GM13977 (cell line): Measurements from ENCODE around the gene ZNF253.

Experiments used
- DNase-seq: peaks from one replicate; pipeline ENCODE4 v3.0.0; 2012; ENCODE audit warnings: low spot score
- CTCF ChIP-seq: IDR thresholded peaks from 2 replicates; pipeline ENCODE4 v1.5.1; 2012; ENCODE audit warnings: mild to moderate bottlenecking, control low read depth; ENCODE audit not compliant: insufficient read depth; ENCODE audit errors: extremely low read depth, missing control alignments
- in situ Hi-C: fragments of 300-500 bp; cut with MboI; formaldehyde crosslinking; loops from one replicate; pipeline ENCODE4 v1.12.0; 2022; ENCODE audit warnings: low sequenced_read_pairs, low pct_unique_long_range_greater_than_20kb, mixed read lengths, inconsistent platforms; ENCODE audit not compliant: unreplicated experiment

ZNF253 gene

GRCh38 chr19:19937403-19937802, 71.7 kb downstream of the ZNF253 start:
- in situ Hi-C loops = no loop called here
- TF ChIP-seq CTCF = no peak
- no peak for DNase-seq

GRCh38 chr19:19938449-19938848, 72.8 kb downstream of the ZNF253 start:
- TF ChIP-seq CTCF = no peak
- no peak for DNase-seq
- in situ Hi-C loops = no loop called here

- DNase-seq = no peak
- no peak for TF ChIP-seq CTCF
- in situ Hi-C loops = no loop called here
Observed at GRCh38 chr19:19943848-19944582, 78.3 kb downstream of the ZNF253 start.
